Stimulated activated CD4-positive, alpha-beta T cell treated with anti-CD3 and anti-CD28 coated beads, Interleukin-2, amount 100 ng/mL, for 48 hours (primary cell): ENCODE measurements around the gene GPR68.
"Not testable (repeated sequence)": the region's sequence is repeated elsewhere in the genome, so short reads cannot be mapped to it uniquely, and the experiment has no call there.

Experiments
- DNase-seq, 2 donors: peaks; one replicate each; pipeline ENCODE4 v3.0.0-alpha.2; 2020

GPR68 gene

DNA sequence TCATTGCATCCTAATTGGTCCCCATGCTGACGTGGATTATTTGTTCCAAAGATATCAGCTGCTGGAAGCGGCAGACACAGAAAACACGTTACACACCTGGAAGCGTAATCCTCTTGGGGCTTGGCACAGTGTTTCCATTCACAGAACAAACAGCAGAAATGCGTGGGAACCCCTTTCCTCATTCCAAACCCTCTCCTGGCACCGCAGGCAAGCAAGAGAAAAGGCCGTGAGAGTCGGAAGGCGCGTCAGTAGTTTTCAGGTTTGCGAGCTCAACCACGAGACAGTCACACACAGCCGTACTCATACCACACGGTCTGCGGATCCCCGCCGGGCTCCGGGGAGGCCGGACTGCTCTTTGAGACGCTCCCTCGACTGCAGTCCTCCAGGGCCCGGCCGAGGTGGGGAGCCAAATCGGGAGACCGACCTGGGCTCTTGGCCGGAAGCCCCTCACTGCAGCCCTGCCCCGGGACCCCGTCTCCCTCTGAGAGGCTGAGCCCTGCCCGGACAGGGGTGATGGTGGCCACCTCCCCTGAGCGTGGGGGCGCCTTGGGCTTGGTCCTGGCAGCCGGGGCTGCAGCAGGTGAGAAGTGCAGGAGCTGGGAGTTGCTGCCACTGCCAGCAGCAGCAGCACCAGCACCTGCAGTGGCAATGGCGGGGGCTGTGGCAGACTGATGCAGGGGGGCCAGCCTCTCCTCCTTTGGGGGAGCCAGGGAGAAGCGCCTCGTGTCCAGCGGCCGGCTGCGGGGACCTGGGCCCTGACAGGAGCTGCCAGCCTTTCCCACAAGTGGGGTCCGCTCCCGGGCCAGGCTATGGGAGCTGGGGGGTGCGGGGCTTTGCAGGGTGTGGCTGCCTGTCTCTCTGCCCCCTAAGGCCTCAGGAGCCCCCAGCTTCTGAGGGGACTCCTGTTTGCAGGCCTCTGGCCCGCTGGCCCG is 28.1 kb upstream of the GPR68 start:
- no peak for DNase-seq

DNA sequence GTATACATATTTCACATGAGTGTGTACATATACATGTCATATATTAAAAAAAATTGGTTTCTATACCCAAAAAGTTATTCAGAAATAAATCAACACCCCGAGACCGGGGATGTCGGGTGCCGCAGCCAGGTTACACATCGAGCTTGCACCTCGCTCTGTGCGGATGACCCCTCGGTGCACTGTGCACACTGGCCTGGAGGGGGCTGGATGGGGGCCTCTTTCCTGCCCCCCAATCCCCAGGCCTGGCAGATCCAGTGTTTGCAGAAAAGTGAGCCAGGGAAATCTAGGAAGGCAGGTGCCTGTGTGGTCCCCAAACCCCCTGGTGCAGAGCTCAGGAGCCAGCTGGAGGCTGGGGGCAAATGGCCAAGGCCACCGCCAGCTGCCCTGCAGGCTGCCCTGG is 27.1 kb upstream of the GPR68 start:
- DNase-seq = no peak

GRCh38 chr14:91270619-91271018 is 26.1 kb upstream of the GPR68 start:
- no peak for DNase-seq

GRCh38 chr14:91270188-91270587 is 25.7 kb upstream of the GPR68 start:
- no peak for DNase-seq

GRCh38 chr14:91269076-91269991 is 24.8 kb upstream of the GPR68 start:
- DNase-seq = no peak

DNA sequence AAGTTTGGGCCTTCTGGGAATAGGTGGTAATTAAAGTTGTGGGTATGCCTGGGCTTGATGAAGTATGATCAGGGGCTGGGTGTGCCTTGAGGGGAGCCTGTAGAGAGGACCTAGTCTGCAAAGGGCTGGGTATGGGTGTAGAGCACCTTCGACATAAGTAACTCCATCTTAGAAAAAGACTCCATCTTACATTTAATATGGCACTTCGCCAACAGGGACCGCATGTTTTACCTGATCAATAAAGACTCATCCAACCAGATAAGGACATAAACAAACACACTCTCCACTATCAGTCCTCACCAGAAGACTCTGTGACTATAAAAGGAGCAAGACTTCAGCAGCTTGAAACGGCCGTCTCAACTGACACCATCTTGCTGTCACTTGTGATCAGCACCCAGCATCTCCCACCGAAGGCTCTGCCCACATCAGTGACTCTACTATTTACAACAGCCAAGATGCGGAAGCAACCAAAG is 23.5 kb upstream of the GPR68 start:
- DNase-seq = no peak

DNA sequence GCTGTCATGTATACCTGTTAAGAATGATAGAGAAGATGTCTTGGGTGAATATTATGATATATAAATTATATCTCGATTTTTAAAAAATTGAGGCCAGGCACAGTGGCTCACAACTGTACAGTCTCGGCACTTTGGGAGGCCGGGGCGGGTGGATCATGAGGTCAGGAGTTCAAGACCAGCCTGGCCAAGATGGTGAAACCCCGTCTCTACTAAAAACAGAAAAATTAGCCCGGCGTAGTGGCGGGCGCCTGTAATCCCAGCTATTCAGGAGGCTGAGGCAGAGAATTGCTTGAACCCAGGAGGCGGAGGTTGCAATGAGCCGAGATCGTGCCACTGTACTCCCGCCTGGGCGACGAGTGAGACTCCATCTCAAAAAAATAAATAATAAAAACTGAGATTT is 21.8 kb upstream of the GPR68 start:
- DNase-seq = not testable (repeated sequence)

- no peak for DNase-seq
These were observed 20.9 kb upstream of the GPR68 start for GRCh38 chr14:91265404-91265803.

DNA sequence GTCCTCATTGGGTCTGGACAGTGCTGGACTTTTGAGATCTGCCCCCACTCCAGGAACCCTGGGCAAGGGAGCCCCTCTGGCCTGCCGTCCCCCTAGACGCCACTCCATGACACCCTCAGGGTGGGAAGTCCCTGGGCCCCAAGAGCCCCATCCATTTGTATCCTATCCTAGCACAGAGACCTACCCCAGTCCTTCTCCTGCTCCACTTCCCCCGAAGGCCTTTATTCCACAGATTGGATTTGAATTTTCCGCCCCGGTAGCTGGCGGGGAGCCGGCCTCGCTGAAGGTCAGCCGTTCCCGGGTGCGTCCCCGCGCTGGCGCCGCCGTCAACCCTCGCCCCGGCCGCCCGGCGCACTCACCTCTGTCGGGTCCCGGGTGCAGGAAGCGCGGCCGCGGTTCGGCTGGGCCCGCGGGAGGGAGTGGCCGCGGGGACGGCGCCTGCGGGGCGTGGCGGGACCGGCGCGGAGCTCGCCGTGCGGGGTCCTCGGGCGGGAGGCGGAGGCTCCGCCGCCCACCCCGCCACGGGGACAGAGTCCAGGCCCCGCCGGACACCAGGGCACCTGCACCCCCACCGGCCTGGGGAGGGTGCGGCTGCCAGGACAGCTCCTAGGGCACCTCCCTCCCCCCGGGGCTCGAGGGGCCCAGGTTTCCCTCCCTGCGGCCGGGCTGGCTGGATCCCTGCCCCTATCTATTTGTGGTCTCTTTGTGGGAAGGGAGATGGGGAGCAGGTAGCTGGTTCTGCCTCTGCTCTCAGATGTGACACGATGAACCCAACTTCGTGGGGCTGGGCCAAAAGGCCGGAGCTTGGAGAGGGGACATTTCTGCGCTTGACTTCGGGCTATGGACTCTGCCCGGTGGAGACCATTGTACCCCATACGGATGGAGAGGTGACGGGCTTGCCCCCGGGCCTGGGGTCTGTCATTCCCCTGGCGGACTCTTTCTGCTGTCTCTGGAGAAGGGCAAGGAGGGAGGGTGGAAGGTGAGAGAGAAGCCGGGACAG is 19.9 kb upstream of the GPR68 start:
- DNase-seq = no peak

GRCh38 chr14:91263329-91263728 is 18.8 kb upstream of the GPR68 start:
- no peak for DNase-seq

- DNase-seq = no peak
These were observed 17.6 kb upstream of the GPR68 start for GRCh38 chr14:91261986-91262549.

DNA sequence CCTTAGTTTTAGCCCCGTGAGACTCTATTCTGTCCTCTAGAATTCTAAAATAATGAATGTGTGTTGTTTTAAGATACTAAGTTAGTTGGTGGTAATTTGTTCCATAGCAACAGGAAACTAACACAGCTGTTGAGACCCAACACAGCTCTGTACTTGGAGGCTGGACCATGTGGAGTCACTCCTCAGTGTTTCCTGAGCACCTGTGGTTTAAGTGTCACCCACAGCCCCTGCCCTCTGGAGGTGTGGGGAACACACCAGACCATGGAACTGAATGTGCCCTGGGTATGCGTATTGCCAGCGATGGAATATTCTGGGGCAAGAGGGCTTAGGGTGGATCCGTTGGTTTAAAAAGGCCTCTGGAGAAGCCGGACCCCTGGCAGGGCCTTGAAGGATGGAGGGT is 16.6 kb upstream of the GPR68 start:
- DNase-seq = no peak

DNA sequence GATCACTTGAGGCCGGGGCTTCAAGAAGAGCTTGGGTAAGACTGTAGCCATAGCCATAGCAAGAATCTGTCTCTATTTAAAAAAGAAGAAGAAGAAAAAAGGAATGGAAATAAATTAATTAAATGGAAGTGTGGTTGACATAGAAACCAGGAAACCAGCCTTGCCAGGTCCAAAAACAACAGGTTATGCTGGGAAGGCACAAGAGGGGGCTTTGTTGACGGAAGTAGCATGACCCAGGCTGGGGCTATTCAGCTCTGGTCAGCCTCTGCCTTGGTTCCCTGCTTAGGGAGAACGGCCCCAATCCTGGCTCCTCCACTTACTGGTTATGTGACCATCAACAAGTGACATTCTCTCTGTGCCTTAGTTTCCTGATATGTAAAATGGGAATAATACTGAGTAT is 14.4 kb upstream of the GPR68 start:
- no peak for DNase-seq

GRCh38 chr14:91258011-91258618 is 13.6 kb upstream of the GPR68 start:
- no peak for DNase-seq

GRCh38 chr14:91257328-91258010 is 13.0 kb upstream of the GPR68 start:
- DNase-seq = no peak

GRCh38 chr14:91256661-91257060 is 12.2 kb upstream of the GPR68 start:
- DNase-seq = no peak

- DNase-seq = no peak
These were observed 10.7 kb upstream of the GPR68 start for GRCh38 chr14:91255026-91255695.

DNA sequence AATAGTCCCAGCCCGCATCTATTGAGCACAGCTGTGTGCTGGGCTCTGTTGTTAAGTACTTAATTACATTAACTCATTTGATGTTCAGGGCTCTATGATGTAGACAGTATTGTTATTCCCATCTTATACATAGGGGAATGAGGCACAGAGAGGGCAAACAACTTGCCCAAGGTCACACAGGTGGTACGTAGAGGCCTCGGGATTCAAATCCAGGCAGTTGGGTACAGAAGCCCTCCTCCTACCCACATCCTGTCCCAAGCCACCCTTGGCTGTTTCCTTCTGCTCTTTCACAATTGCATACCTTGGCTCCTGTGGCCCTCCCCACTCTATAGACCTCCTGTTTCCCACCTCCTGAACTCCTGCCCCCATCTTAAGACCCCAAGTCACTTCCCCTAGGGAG is 10.0 kb upstream of the GPR68 start:
- DNase-seq = no peak

DNA sequence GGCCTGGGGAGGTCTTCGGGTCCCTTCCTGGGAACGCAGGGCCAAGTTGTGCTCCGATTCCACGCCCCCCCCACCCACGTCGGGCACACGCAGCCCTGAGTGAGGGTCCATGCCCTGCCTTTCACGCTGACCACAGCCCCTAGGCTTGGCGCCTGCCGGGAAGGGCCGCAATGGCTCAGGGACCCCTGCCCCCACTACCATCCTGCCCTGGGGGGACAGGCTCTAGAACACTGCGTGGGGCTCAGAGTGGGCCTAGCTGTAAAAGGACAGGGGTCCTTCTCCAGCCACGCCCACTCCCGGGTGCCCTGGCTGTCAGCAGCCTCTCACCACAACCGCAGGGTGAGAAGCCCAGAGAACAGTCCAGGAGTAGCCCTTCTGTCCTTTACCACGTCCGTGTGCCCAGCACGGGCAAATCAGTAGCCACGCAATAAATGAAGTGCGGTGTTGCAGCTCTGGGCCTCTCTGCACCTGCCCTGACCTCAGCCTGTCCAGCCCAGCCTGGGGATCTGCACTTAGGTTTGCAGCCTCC is 9.4 kb upstream of the GPR68 start:
- DNase-seq = no peak
